ENCODE measurements around the gene UGT1A4.

UGT1A4 gene

GRCh38 chr2:233807215-233807865 lies 88.8 kb downstream of the UGT1A4 start:
- Histone ChIP-seq H3K36me3 (ENCODE audit: control insufficient read depth, low read depth, low read length) (no peaks in the 10 kb centered on the region), H3K4me1 (ENCODE audit: control insufficient read depth, low read depth, low read length) (no peaks in the 10 kb centered on the region), H3K27me3 (ENCODE audit: control insufficient read depth, insufficient read depth, low read length) (no peaks in the 10 kb centered on the region), H3K9me3 (ENCODE audit: control insufficient read depth, low read depth, low read length) (no peaks in the 10 kb centered on the region), H3K27ac (ENCODE audit: low read length) (no peak overlapping the region), H3K4me3 (ENCODE audit: low read length) (no peak overlapping the region), H3K9ac (ENCODE audit: low read length) (no peak overlapping the region)

DNA sequence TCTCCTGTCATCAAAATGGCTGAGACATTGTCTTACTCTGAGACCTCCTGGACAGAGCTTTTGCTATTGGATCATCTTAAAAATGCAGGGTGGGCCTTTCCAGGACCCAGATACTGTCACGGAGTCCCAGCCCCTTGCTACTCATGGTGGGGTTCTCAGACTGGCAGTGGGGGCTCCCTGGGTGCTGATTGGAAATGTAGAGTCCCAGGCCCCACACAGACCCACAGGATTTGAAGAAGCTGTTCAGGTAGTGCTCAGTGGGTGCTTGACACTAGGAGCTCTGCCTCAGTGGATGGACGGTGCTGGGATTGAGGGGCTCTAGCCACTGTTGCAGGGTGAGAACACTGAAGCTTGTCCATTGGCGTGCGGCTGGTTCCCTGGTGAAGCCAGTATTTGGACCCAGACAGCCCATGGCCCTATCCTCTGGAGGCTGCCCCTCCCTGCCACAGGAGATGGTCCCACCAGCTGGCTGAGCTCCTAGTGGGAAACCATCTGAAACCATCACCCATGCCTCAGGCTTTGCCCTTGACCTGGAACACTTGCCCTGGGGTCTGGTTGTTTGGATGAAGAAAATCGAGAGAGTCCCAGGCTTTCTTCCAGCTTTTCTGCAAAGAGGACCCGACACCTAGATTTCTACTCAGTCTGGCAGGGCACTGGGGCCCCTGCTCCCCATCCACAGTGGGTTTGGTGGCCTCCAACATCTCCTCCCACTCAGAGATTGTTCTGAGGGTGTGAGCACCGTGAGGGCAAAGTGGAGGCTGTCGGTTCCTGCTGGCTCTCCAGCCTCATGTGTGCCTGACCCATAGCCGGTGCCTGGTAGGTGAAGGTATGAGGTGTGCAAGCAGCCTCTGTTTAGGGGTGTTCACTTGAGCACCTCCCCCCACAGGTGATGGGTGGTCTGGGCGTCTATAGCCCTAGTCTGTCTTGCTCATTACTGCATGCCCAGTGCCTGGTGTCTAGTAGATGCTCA lies 89.7 kb downstream of the UGT1A4 start:
- H3K9ac ChIP-seq (ENCODE audit: low read length): no peak overlapping the region
- H3K36me3 ChIP-seq (ENCODE audit: control insufficient read depth, low read depth, low read length): no peaks in the 10 kb centered on the region
- no peaks in the 10 kb centered on the region for H3K4me1 ChIP-seq (ENCODE audit: control insufficient read depth, low read depth, low read length)
- no peak overlapping the region for H3K4me3 ChIP-seq (ENCODE audit: low read length)
- H3K27ac ChIP-seq (ENCODE audit: low read length): no peak overlapping the region
- no peaks in the 10 kb centered on the region for H3K9me3 ChIP-seq (ENCODE audit: control insufficient read depth, low read depth, low read length)
- no peaks in the 10 kb centered on the region for H3K27me3 ChIP-seq (ENCODE audit: control insufficient read depth, insufficient read depth, low read length)

GRCh38 chr2:233810385-233810784 lies 91.8 kb downstream of the UGT1A4 start:
- Histone ChIP-seq H3K4me1 (ENCODE audit: control insufficient read depth, low read depth, low read length) (no peaks in the 10 kb centered on the region), H3K27ac (ENCODE audit: low read length) (no peak overlapping the region)

GRCh38 chr2:233811087-233811486 lies 92.6 kb downstream of the UGT1A4 start:
- no peak overlapping the region for H3K4me3 ChIP-seq (ENCODE audit: low read length)
- no peak overlapping the region for H3K9ac ChIP-seq (ENCODE audit: low read length)
- H3K27me3 ChIP-seq (ENCODE audit: control insufficient read depth, insufficient read depth, low read length): no peaks in the 10 kb centered on the region
- H3K36me3 ChIP-seq (ENCODE audit: control insufficient read depth, low read depth, low read length): no peaks in the 10 kb centered on the region
- no peak overlapping the region for H3K27ac ChIP-seq (ENCODE audit: low read length)
- no peaks in the 10 kb centered on the region for H3K9me3 ChIP-seq (ENCODE audit: control insufficient read depth, low read depth, low read length)
- H3K4me1 ChIP-seq (ENCODE audit: control insufficient read depth, low read depth, low read length): no peaks in the 10 kb centered on the region

More at GRCh38 chr2:233810385-233810784, 91.8 kb downstream of the UGT1A4 start:
- Histone ChIP-seq H3K9ac (ENCODE audit: low read length) (no peak overlapping the region), H3K9me3 (ENCODE audit: control insufficient read depth, low read depth, low read length) (no peaks in the 10 kb centered on the region), H3K4me3 (ENCODE audit: low read length) (no peak overlapping the region), H3K36me3 (ENCODE audit: control insufficient read depth, low read depth, low read length) (no peaks in the 10 kb centered on the region), H3K27me3 (ENCODE audit: control insufficient read depth, insufficient read depth, low read length) (no peaks in the 10 kb centered on the region)

- H3K36me3 ChIP-seq (ENCODE audit: control insufficient read depth, low read depth, low read length): no peaks in the 10 kb centered on the region
- H3K27me3 ChIP-seq (ENCODE audit: control insufficient read depth, insufficient read depth, low read length): no peaks in the 10 kb centered on the region
- no peaks in the 10 kb centered on the region for H3K4me1 ChIP-seq (ENCODE audit: control insufficient read depth, low read depth, low read length)
- no peak overlapping the region for H3K27ac ChIP-seq (ENCODE audit: low read length)
- no peak overlapping the region for H3K4me3 ChIP-seq (ENCODE audit: low read length)
- no peaks in the 10 kb centered on the region for H3K9me3 ChIP-seq (ENCODE audit: control insufficient read depth, low read depth, low read length)
- no peak overlapping the region for H3K9ac ChIP-seq (ENCODE audit: low read length)
Measured at GRCh38 chr2:233811732-233812131, 93.2 kb downstream of the UGT1A4 start.

- H3K36me3 ChIP-seq (ENCODE audit: control insufficient read depth, low read depth, low read length): no peaks in the 10 kb centered on the region
Measured at GRCh38 chr2:233813236-233814055, 94.9 kb downstream of the UGT1A4 start.

GRCh38 chr2:233814056-233814835 lies 95.7 kb downstream of the UGT1A4 start:
- H3K27ac ChIP-seq (ENCODE audit: low read length): no peak overlapping the region
- no peak overlapping the region for H3K9ac ChIP-seq (ENCODE audit: low read length)
- H3K9me3 ChIP-seq (ENCODE audit: control insufficient read depth, low read depth, low read length): no peaks in the 10 kb centered on the region
- H3K4me1 ChIP-seq (ENCODE audit: control insufficient read depth, low read depth, low read length): no peaks in the 10 kb centered on the region
- H3K4me3 ChIP-seq (ENCODE audit: low read length): no peak overlapping the region
- no peaks in the 10 kb centered on the region for H3K27me3 ChIP-seq (ENCODE audit: control insufficient read depth, insufficient read depth, low read length)
- H3K36me3 ChIP-seq (ENCODE audit: control insufficient read depth, low read depth, low read length): no peaks in the 10 kb centered on the region

More at GRCh38 chr2:233813236-233814055, 94.9 kb downstream of the UGT1A4 start:
- Histone ChIP-seq H3K4me3 (ENCODE audit: low read length) (no peak overlapping the region), H3K27me3 (ENCODE audit: control insufficient read depth, insufficient read depth, low read length) (no peaks in the 10 kb centered on the region), H3K9me3 (ENCODE audit: control insufficient read depth, low read depth, low read length) (no peaks in the 10 kb centered on the region), H3K4me1 (ENCODE audit: control insufficient read depth, low read depth, low read length) (no peaks in the 10 kb centered on the region), H3K9ac (ENCODE audit: low read length) (no peak overlapping the region), H3K27ac (ENCODE audit: low read length) (no peak overlapping the region)

DNA sequence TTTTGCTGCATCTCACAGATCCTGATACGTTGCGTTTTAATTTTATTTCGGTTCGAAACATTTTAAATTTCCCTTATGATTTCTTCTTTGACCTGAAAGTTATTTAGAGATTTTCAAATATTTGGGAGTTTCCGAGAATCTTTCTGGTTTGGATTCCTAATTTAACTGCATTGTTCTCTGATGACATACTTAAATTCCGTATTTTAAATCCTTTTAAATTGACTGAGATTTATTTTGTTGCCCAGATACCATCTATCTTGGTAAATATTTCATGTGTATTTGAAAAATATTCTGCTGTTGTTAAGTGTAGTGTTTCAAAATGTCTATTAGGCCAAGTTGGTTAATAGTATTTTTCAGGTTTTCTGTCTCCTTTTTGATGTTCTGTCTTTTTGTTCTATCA lies 97.3 kb downstream of the UGT1A4 start:
- no peaks in the 10 kb centered on the region for H3K27me3 ChIP-seq (ENCODE audit: control insufficient read depth, insufficient read depth, low read length)
- H3K9me3 ChIP-seq (ENCODE audit: control insufficient read depth, low read depth, low read length): no peaks in the 10 kb centered on the region
- no peak overlapping the region for H3K9ac ChIP-seq (ENCODE audit: low read length)
- no peak overlapping the region for H3K4me3 ChIP-seq (ENCODE audit: low read length)
- no peaks in the 10 kb centered on the region for H3K4me1 ChIP-seq (ENCODE audit: control insufficient read depth, low read depth, low read length)
- H3K27ac ChIP-seq (ENCODE audit: low read length): no peak overlapping the region
- no peaks in the 10 kb centered on the region for H3K36me3 ChIP-seq (ENCODE audit: control insufficient read depth, low read depth, low read length)

GRCh38 chr2:233816334-233816733 lies 97.8 kb downstream of the UGT1A4 start:
- Histone ChIP-seq H3K36me3 (ENCODE audit: control insufficient read depth, low read depth, low read length) (no peaks in the 10 kb centered on the region), H3K4me3 (ENCODE audit: low read length) (no peak overlapping the region), H3K9ac (ENCODE audit: low read length) (no peak overlapping the region), H3K4me1 (ENCODE audit: control insufficient read depth, low read depth, low read length) (no peaks in the 10 kb centered on the region), H3K27ac (ENCODE audit: low read length) (no peak overlapping the region), H3K27me3 (ENCODE audit: control insufficient read depth, insufficient read depth, low read length) (no peaks in the 10 kb centered on the region), H3K9me3 (ENCODE audit: control insufficient read depth, low read depth, low read length) (no peaks in the 10 kb centered on the region)

DNA sequence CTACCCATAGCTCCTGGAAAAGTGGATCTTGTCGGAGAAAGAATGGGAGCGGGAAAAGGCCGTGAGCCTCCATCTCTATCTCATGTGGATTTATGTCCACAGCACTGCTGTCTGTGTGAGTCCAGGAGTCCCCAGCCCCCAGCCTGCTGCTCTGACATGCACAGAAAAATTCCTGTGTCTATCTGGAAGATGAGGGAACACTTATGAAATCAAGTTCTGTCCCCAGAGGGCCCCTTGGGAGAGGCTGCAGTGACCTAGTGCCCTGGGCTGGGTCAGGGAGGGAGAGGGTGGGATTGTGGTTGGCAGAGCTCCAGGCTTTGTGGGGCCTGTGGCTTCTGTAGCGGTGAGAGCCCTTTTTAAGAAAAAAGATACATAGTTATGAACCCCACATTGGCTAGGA lies 98.2 kb downstream of the UGT1A4 start:
- Histone ChIP-seq H3K4me1 (ENCODE audit: control insufficient read depth, low read depth, low read length) (no peaks in the 10 kb centered on the region), H3K9ac (ENCODE audit: low read length) (no peak overlapping the region), H3K9me3 (ENCODE audit: control insufficient read depth, low read depth, low read length) (no peaks in the 10 kb centered on the region), H3K4me3 (ENCODE audit: low read length) (no peak overlapping the region), H3K36me3 (ENCODE audit: control insufficient read depth, low read depth, low read length) (no peaks in the 10 kb centered on the region), H3K27me3 (ENCODE audit: control insufficient read depth, insufficient read depth, low read length) (no peaks in the 10 kb centered on the region), H3K27ac (ENCODE audit: low read length) (no peak overlapping the region)
